ENCODE measurements around the gene SPAG4.

The SPAG4 gene

GRCh38 chr20:35616465-35617396, 1.1 kb downstream of the SPAG4 start:
- H3K27ac ChIP-seq (ENCODE audit: low read length), result no peak overlapping the region
- no peaks in the 10 kb centered on the region for H3K9me3 ChIP-seq (replicated peaks; ENCODE audit: insufficient read depth, low read length)
- H3K9me2 ChIP-seq (replicated peaks; ENCODE audit: insufficient read depth, low read length), result no peaks in the 10 kb centered on the region
- no peaks in the 10 kb centered on the region for H3K79me2 ChIP-seq (ENCODE audit: low read length)
- no peak for DNase-seq
- TF ChIP-seq CTCF (IDR thresholded peaks at IDR 0.05; ENCODE audit: low read length) (no peak), EZH2 (optimal IDR thresholded peaks at IDR 0.05; ENCODE audit: low read depth, low read length) (no peak)
- no peaks in the 10 kb centered on the region for H3K36me3 ChIP-seq (replicated peaks; ENCODE audit: insufficient read depth, low read length)
- no peaks in the 10 kb centered on the region for H4K20me1 ChIP-seq (ENCODE audit: insufficient read depth, low read length)
- H3K4me3 ChIP-seq (ENCODE audit: low read length), result peak overlapping the region; percentile 13; the same call in 1 of the 2 replicates
- H3K4me2 ChIP-seq (ENCODE audit: low read depth, low read length), result peak overlapping the region; percentile 53; the same call in 1 of the 2 replicates
- H3K9ac ChIP-seq (ENCODE audit: low read length), result no peak overlapping the region
- H3K27me3 ChIP-seq (replicated peaks; ENCODE audit: insufficient read depth, low read length), result peaks cover 6% of the 10 kb centered on the region; the same call in 1 of the 2 replicates
- peaks cover 34% of the 10 kb centered on the region for H3F3A ChIP-seq (ENCODE audit: insufficient read depth, low read length)
- H3K4me1 ChIP-seq (ENCODE audit: low read length), result peaks cover 19% of the 10 kb centered on the region
- no peak overlapping the region; the same call in 1 of the 2 replicates for H2AFZ ChIP-seq (ENCODE audit: low read length)

DNA sequence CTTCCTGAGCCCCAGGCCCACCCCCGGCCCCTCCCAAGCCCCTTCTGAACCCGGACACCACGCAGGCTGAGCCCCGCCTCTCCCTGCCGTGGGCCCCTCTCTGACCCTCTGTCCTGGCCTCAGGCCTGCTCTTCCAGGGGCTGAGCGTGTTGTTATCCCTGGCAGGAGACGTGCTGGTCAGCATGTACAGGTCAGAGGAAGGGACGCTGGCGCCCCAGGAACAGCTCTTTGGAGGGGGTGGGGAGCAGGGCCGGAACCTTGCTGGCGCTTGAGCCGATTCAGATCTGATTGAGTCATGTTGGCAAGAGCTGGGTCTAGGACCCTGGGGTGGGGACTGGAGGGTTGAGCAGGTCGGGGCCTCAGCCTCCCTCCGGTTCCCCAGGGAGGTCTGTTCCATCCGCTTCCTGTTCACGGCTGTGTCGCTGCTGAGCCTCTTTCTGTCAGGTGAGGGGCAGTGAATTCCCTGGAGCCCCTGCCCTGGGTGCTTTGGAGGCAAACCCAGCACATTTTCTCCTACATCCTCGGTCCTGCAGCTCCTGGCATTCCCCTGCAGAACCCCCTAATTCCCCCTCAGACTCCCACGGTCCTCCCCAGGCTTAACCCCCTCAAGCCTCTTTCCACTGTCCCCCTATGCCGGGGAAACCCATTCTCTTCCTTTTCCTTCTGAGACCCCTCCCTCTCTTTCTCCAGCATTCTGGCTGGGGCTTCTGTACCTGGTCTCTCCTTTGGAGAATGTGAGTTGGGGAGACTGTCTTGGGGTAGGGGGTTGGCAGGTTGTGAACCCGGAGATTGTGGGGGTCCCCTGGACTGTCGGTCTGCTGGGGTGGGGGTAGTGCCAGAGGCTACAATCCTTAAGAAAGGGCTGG, 2.0 kb downstream of the SPAG4 start:
- TF ChIP-seq EZH2 (optimal IDR thresholded peaks at IDR 0.05; ENCODE audit: low read depth, low read length) (no peak), CTCF (IDR thresholded peaks at IDR 0.05; ENCODE audit: low read length) (no peak), EZH2phosphoT487 (IDR thresholded peaks at IDR 0.05; ENCODE audit: low read length) (no peak)
- H3K27ac ChIP-seq (ENCODE audit: low read length), result no peak overlapping the region
- peaks cover 6% of the 10 kb centered on the region; the same call in 1 of the 2 replicates for H3K27me3 ChIP-seq (replicated peaks; ENCODE audit: insufficient read depth, low read length)
- no peaks in the 10 kb centered on the region for H3K9me2 ChIP-seq (replicated peaks; ENCODE audit: insufficient read depth, low read length)
- H3K4me1 ChIP-seq (ENCODE audit: low read length), result peaks cover 13% of the 10 kb centered on the region; the same call in 1 of the 2 replicates
- H3K9ac ChIP-seq (ENCODE audit: low read length), result no peak overlapping the region
- H3K4me3 ChIP-seq (ENCODE audit: low read length), result no peak overlapping the region
- no peaks in the 10 kb centered on the region for H4K20me1 ChIP-seq (ENCODE audit: insufficient read depth, low read length)
- no peak for DNase-seq
- H3K9me3 ChIP-seq (replicated peaks; ENCODE audit: insufficient read depth, low read length), result no peaks in the 10 kb centered on the region
- no peaks in the 10 kb centered on the region for H3K36me3 ChIP-seq (replicated peaks; ENCODE audit: insufficient read depth, low read length)
- H3K4me2 ChIP-seq (ENCODE audit: low read depth, low read length), result peak overlapping the region; percentile 95; the same call in 1 of the 2 replicates
- H3K79me2 ChIP-seq (ENCODE audit: low read length), result no peaks in the 10 kb centered on the region
- no peak overlapping the region for H2AFZ ChIP-seq (ENCODE audit: low read length)
- peaks cover 34% of the 10 kb centered on the region for H3F3A ChIP-seq (ENCODE audit: insufficient read depth, low read length)

DNA sequence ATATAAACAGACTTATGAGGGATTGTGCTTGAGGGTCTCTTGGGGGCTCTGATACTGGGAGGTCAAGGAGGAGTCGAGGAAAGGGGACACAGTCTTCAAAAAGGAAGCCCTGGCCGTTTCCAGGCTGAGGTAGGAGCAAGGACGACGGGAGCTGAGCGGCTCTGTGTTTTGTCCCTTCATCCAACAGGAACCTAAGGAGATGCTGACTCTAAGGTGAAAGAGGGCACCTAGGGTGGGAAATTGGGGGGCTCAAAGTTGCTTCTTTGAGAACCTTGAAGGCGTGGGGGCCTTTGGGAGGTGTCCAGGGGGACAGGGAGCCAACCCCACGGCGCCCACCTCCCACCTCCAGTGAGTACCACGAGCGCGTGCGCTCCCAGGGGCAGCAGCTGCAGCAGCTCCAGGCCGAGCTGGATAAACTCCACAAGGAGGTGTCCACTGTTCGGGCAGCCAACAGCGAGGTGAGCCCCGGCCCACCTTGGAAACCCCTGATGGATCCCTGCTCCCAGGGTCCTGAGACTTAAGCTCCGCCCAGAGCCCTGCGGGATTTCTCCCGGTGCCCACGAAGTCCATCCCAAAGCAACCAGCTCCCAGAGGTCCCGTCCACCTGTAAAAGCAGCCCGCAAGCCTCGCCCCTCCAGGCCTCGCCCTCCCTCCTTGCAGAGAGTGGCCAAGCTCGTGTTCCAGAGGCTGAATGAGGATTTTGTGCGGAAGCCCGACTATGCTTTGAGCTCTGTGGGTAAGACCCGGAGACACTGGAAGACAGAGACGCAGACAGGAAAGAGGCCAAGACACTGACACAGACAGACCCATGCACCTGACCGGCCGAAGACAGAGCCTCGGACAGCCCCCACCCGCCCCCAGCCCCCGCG, 2.9 kb downstream of the SPAG4 start:
- Histone ChIP-seq H3K9me2 (replicated peaks; ENCODE audit: insufficient read depth, low read length) (no peaks in the 10 kb centered on the region), H3K9ac (ENCODE audit: low read length) (peak overlapping the region; percentile 35; the same call in 1 of the 2 replicates), H2AFZ (ENCODE audit: low read length) (peak overlapping the region; percentile 73), H4K20me1 (ENCODE audit: insufficient read depth, low read length) (no peaks in the 10 kb centered on the region), H3F3A (ENCODE audit: insufficient read depth, low read length) (peaks cover 34% of the 10 kb centered on the region), H3K27me3 (replicated peaks; ENCODE audit: insufficient read depth, low read length) (peaks cover 6% of the 10 kb centered on the region; the same call in 1 of the 2 replicates), H3K79me2 (ENCODE audit: low read length) (no peaks in the 10 kb centered on the region), H3K36me3 (replicated peaks; ENCODE audit: insufficient read depth, low read length) (no peaks in the 10 kb centered on the region), H3K4me2 (ENCODE audit: low read depth, low read length) (peak overlapping the region; percentile 95), H3K27ac (ENCODE audit: low read length) (no peak overlapping the region), H3K4me3 (ENCODE audit: low read length) (peak overlapping the region; percentile 74), H3K4me1 (ENCODE audit: low read length) (peaks cover 13% of the 10 kb centered on the region; the same call in 1 of the 2 replicates), H3K9me3 (replicated peaks; ENCODE audit: insufficient read depth, low read length) (no peaks in the 10 kb centered on the region)
- DNase-seq, result no peak
- TF ChIP-seq EZH2 (optimal IDR thresholded peaks at IDR 0.05; ENCODE audit: low read depth, low read length) (no peak), CTCF (IDR thresholded peaks at IDR 0.05; ENCODE audit: low read length) (no peak), EZH2phosphoT487 (IDR thresholded peaks at IDR 0.05; ENCODE audit: low read length) (no peak)
